Left colon (tissue), 2 donors: ENCODE results near the gene MPC1. TPM values are rescaled to one million over a fixed set of nuclear protein-coding genes. Genes with fewer than 3 reads are reported as not detected.
A peak's percentile ranks its signal among the peaks of the same experiment; 100 is the strongest.
"Not testable (repeated sequence)": the region's sequence is repeated elsewhere in the genome, so short reads cannot be mapped to it uniquely, and the experiment has no call there.

Experiments used
- ATAC-seq: fragments of 200-7000 bp; cut with Tn5 transposase; one replicate; pipeline ENCODE4 v1.9.1; 2020; ENCODE audit warnings: mild to moderate bottlenecking, moderate library complexity
- DNase-seq, 2 donors: peaks; one replicate each; pipeline ENCODE4 v3.0.0-alpha.2; 2020
- intact Hi-C, 2 donors: fragments of 100-400 bp; cut with DNase I in 1 of 2; cut with micrococcal nuclease in 1 of 2; formaldehyde crosslinking; loops; one replicate each; pipeline versions ENCODE4 v1.11.2 to v1.14.0; 2022; cut with DNase I, micrococcal nuclease
- total RNA-seq, 2 donors: library from RNA; stranded (reverse); fragmentation: NEBNext Ultra II Directional; extraction: Animal tissue kit (Norgen Biotek cat#: 25700); gene quantifications; one replicate each; pipeline ENCODE4 v1.2.1, GENCODE V29; 2021
- donor health status: DM: no; HTN: no; CAD: no.
- donor health status: DM: yes; HTN: yes; CAD: no.

Gene MPC1
- total RNA-seq, 2 donors from 2014 or later = 124 to 152 TPM

DNA sequence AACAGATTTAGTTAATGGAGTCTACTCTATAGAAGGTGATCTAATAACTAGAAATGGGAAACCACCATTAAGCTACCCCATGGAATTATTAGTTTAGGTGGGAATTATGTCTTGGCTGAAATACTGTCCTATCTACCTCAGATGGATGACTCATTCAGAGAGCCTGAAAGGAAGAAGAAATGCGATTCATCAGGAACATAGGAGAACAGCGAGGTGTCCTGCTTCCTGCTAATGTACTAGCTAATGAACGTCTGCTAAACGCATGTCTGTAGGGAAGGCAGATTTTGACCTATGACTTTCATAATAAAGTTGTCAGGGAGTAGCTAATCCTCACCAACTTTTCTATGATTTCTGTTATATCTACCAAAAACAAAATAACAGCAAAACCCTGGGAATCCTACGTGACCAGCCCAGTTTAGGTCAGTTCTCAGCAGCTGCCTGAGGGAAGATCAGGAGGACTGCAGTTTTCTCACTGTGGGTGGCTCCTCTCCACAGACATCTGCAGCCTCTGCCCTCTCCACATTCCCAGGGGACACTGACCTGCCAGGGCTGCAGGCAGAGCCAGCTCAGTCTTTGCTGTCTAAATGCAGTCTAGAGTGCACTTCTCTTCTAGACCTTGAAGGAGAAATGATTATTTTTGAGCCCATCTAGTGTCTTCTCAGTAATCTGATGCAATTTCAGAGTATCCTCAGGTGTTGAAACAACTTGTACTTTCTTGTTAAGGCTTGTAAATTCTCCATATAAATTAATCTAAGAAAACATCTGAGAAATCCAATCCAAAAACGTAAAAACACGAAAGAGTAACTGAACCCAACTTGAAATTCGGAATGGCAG, 22.3 kb downstream of the MPC1 start:
- no peak for ATAC-seq
- no peak for DNase-seq
- intact Hi-C loops = no loop called here

DNA sequence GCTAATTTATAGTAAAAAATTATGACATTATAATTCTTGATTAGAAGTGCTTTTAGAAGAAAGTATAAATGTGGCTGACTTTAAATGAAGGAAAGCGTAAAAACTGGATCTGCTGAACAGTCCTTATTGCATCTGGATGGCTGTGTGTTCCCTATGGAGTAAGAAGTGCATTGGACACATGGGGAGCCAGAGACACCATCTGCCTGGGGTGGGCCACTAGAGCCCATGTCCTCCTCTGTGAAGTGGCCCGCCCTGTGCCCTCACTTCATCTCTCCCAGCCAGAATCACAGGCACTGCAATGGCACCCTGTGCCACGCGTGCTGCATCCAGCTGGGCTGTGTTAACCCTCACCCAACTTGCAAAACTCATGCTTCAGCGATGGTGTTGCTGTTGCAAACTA, 27.2 kb downstream of the MPC1 start:
- intact Hi-C loops = no loop called here

DNA sequence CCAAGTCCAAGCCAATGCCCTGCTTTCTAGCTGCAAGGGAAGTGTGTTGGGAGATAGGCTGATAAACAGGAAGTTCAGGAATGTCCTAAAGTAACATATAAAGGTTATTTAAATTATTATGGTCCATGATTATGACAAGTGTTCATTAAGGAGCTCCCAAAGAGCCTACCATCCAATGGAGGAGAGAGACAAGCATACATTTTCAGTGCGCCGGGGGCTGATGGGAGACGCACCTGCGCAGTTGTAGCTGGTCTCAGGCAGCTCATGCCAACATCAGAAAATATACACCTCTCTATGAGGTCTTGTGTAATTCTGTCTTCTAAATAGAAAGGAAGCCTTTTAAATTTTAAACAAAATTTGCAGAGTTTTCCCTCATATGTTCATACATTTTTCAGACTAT, 27.8 kb downstream of the MPC1 start:
- DNase-seq (no peak), ATAC-seq (no peak)
- intact Hi-C loops = no loop called here

More for the DNA sequence above, 27.2 kb downstream of the MPC1 start:
- DNase-seq = no peak
- ATAC-seq = no peak

DNA sequence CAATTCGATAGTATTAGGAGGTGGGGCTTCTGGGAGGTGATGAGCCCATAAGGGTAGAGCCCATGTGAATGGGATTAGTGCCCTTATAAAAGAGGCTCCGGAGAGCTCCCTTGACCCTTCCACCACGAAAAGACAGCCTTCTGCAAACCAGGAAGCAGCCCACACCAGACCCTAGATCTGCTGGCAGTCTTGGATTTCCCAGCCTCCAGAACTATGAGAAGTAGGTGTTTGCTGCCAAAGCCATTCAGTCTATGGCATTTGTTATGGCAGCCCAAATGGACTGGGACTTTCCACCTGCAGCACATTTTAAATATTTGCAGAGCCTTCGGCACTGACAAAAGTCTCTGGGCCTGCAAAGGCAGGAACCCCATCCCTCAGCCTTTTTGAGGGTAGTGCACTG, 28.6 kb downstream of the MPC1 start:
- ATAC-seq (no peak), DNase-seq (no peak)
- intact Hi-C loops = no loop called here

DNA sequence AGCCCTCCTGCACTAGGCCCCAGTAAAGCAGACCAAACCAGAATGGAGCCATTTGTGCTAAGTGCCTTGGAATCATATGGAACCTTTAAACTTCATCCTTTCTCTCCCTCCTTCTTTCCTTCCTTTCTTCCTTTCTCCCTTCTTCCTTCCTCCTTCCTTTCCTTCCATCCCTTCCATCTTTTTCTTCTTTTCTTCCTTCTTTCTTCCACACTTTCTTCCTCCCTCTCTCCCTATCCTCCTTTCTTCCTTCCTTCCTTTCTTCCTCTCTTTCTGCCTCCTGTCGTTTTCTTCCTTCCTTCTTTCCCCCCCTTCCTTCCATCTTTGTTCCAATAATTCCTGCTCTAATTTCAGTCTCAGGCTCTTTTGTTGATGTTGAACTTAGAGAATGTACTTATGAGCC, 29.2 kb downstream of the MPC1 start:
- no peak for DNase-seq
- intact Hi-C loops = no loop called here
- ATAC-seq = no peak

DNA sequence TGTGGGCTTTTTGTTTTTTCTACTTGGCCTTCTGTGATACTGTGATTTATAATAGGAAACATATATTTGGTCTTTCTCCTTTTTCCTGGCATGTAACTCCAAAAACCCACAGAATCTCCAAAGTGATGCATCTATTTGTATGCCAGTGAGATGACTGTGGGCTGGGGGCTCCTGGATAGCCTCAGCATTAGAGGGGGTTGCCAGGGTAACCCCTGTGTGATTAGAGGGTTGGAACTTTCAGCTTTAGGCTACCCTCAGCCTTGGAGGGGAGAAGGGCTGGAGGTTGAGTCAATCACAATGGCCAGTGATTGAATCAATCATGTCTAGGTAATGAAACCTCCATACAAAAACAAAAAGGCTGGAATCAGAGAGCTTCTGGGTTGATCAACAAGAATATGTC, 29.8 kb downstream of the MPC1 start:
- no peak for ATAC-seq
- no peak for DNase-seq
- intact Hi-C loops = no loop called here

DNA sequence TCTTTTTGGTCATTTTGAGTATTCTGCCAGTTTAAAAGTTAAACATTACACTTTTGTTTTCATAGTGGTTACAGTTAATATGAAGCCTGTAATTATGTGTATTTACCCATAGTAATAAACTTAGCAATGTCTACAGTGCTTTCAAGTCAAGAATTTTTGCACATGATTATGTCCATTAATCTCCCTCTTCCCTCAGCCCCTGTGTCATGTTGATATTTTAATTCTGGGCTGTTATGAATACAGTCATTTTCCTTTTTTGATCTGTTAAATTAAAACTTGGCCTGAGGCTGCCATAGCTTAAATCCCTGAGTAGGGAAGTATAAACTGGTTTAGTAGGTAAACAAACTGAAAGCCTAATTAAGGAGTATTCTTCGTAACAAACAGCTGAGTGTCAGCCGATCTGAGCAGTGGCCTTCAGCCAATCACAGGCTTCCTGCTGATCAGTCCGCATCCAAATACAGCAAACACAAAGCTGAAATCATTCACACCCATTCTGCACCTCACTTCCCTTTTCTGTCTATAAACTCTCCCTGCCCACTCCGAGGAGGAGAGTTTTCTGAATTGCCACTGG, 30.9 kb downstream of the MPC1 start:
- intact Hi-C loops = no loop called here
- peak; percentile 99 for ATAC-seq
- peak; percentile 39 to 75 for DNase-seq

DNA sequence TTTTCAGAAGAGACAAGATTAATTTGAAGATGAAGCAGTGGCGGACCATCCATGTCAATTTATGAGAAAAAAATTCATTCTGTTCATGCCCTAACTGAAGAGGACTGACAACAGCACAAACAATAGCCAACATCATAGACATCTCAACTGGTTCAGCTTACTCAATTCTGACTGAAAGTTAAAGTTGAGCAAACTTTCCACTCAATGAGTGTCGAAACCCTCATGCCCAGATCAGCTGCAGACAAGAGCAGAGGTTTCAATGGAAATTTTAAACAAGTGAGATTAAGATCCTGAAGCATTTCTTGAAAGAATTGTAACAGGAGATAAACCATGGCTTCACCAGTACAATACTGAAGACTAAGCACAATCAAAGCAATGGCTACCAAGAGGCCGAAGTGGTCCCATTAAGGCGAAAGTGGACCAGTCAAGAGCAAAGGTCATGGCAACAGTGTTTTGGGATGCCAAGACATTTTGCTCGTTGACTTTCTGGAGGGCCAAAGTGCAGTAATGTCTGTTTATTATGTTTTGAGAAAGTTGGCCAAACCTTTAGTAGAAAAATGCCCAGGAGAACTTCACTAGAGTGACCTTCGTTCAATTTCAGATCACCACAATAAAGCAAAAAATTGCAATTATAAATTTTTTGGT, 34.3 kb downstream of the MPC1 start:
- intact Hi-C loops = no loop called here
- ATAC-seq (no peak), DNase-seq (no peak)

DNA sequence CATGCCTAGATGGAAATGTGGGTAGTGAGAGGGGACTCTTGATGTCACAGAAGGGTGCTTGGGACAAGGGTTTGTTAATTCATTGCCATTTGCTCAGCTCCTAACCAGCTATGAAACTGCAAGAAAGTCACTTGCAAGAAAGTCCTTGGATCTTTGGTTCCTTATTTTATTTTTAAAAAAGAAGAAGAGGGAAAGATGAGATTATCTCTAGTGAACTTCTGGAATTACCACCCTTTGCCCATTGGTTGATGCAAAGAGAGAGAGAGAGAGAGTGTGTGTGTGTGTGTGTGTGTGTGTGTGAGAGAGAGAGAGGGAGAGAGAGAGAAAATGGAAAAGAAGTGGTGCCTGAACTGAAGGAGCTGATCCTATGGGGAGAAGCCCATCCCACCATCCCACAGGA, 35.8 kb downstream of the MPC1 start:
- no peak for DNase-seq
- intact Hi-C loops = no loop called here
- ATAC-seq = no peak

DNA sequence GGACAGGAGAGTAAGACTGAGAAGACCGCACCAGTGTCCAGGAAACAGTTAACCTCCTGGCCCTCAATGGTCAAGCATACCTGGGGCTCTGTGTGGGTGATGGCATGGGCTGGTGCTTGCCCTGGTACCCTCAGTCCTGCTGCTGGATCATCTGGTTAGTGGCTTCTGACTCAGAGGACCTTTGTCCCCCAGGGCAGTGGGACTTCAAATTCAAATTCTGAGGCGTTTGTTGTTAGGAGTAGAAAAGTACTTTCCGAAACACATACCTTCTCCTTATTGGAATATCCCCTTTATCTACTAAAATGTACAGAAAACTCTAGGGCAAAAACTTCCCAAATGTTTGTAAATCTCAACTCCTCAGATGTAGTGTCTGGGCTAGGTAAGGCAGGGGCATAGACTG, 36.3 kb downstream of the MPC1 start:
- DNase-seq (no peak), ATAC-seq (no peak)
- intact Hi-C loops = no loop called here

DNA sequence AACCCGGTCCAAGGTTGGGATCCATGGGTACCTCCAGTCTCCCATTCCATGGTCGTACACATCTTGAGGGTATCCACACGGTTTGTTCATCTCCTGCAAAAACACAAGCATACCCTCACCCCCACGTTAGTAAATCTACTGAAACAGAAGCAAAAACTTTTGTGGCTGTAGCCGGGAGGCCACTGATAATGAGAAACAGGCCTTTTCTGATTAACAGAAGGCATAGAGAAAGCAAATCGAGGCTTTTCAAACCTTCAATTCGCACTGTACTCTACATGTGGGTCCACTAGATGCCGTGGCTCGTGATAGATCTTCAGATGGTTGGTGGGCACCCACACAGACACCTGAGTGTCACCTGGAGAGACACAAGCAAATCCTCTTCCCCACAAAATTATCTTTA, 37.1 kb downstream of the MPC1 start:
- DNase-seq, intact Hi-C loops, ATAC-seq: not testable (repeated sequence)

DNA sequence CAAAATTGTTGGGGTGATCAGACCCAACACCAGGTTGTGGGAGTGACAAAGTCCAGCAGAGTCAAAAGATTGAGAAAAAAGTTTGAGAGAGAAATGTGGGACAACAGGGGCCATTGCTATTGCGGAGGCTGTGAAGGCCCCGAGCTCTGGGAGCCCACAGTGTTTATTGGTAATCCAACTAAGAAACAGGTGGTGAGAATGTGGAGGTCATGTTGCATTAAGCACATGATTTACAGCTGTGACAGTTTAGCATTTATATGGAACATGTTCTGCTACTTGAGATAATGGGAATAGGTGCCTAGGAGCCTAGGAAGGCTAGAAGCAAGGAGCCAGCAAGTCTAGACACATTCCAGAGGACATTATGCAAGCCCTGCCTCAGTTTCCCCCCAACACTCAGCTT, 37.8 kb downstream of the MPC1 start:
- ATAC-seq, DNase-seq: not testable (repeated sequence)
- intact Hi-C loops = loop anchor here in 1 of 2 donors (5.0 kb wide), 1 partner anchor 42 kb away; no protein-coding TSS in a partner anchor

DNA sequence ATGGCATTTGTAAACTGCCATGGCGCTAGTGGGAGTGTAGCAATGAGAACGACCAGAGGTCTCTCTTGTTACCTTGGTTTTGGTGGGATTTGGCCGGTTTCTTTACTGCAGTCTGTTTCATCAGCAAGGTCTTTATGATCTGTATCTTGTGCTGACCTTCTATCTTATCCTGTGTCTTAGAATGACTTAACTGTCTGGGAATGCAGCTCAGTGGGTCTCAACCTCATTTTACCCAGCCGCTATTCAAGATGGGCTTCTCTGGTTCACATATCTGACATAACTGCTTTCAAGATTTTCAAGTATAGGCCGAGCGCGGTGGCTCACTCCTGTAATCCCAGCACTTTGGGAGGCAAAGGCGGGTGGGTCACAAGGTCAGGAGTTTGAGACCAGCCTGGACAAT, 38.5 kb downstream of the MPC1 start:
- no peak for ATAC-seq
- DNase-seq = no peak
- intact Hi-C loops = loop anchor here in 1 of 2 donors (5.0 kb wide), 1 partner anchor 43 kb away; no protein-coding TSS in a partner anchor

DNA sequence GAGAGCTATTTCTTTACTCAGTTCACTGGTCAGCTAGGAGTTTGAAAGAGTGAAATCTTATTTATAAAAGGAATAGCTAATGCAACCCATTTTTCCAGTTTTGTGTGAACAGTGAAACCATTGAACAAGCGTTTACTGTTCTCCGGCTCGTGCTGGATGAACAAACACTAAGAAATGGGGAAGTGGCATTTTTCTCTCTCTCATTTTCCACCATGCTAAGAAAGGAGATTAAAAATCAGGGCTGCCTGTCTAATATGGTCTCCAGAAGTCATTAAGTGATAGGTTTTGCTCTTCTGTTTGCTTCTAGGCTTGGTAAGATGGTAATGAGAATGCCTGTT, 39.6 kb downstream of the MPC1 start:
- intact Hi-C loops = loop anchor here in 1 of 2 donors (5.0 kb wide), 1 partner anchor 44 kb away; no protein-coding TSS in a partner anchor
- ATAC-seq (peak; percentile 6), DNase-seq (no peak)

DNA sequence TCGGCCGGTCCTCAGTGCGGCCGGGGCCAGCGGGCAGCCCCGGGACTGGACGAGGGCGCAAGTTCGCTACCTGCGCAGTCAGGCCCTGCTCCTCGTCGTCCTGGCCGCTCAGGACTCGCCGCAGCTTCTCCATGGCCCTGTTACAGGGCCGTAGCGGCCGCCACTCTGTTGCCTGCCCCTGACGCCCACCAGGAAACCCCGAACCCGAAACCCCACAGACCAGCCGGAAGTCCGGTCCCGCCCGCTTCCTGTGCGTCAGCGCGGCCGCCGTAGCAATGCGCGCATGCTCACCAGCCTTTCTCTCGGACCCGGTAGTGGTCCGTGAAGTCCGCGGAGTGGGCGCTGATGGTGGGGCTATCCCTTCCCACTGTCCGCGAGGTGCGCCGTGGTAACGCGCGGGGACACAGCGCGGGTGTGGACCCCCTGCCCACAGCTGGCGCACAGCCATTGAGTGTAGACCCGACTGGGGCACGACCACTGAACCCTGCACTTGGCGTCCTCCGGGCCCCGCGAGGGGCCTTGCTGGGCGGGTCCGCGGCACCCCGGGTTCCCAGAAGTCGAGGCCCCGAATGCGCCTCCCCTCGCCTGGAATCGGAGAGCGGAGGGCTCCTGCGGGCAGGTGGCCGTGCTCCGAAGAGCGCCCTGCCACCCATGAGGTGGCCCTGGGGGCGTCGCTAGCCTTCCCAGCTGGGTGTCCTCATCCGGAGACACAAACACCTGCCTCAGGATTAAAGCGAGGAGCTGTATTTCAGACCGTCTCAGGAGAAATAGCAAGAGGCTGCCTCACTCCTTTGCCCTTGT, 40.2 kb downstream of the MPC1 start, which contains the start of gene SFT2D1:
Gene SFT2D1 (minus strand): TSS at position 197 of the 801 bp plus-strand sequence. CDS start 64 bp downstream, at position 133.
- ATAC-seq (peak; percentile 97), DNase-seq (peak; percentile 87 to 92)
- intact Hi-C loops = loop anchor here in 1 of 2 donors (5.0 kb wide), 1 partner anchor 45 kb away; no protein-coding TSS in a partner anchor

DNA sequence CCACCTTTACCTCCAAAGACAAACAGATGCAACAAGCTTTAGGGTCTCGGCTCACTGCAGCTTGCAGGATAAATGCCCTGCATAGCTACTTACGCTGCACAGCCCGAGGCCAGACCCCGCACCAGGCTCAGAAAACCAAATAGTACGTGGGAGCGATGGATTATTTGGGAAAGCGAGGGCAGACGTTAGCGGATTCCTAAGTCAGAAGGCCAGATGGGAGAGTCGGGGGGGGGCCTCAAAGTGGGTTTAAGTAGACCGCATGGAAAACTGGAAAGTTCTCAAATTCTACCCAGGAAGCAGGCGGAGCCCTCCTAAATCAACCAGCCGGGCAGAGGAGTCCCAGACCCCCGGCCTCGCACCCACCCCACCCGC, 40.8 kb downstream of the MPC1 start:
- DNase-seq (peak in 1 of 2 donors; percentile 43), ATAC-seq (peak; percentile 20)
- intact Hi-C loops = loop anchor here in 1 of 2 donors (5.0 kb wide), 1 partner anchor 45 kb away; no protein-coding TSS in a partner anchor

DNA sequence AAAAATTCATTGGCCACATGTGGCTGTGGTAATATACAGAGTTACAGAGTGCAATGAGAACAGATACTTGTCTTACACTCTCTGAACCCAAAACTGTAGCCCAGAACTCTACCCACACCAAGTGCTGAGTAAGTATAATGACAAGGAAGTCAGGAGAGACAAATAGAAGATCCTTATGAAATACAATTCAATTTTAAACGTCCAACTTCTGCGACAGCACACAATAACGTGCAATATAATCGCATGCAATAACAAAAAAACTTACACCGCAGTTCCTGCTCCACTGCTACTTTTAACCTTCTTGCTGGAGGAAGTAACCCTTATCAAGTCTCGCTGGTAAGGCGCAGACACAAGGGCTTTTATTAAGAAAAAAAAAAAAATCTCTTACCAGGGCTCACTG, 41.3 kb downstream of the MPC1 start:
- DNase-seq (no peak), ATAC-seq (peak; percentile 44)
- intact Hi-C loops = loop anchor here in 1 of 2 donors (5.0 kb wide), 1 partner anchor 46 kb away; no protein-coding TSS in a partner anchor

DNA sequence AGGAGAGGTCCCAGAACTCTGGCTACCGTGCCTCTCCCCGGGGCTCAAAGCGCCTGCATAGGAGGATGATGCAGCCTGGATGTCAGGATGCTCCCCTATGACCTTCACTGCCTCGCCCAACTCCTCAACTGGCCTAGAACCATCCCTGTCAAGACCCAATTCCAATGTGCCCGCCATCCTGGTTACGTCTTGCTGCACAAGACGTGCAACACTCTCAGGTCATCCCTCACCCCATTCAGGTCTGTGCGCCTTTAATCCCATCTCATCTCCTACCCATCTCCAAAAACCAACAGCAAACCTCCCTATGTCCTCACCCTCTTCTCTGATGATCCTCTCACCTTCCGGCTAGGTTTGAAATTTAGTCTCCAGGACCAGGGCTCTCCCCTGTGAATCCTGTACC, 43.9 kb downstream of the MPC1 start:
- intact Hi-C loops = no loop called here
- ATAC-seq = no peak
- DNase-seq = no peak

DNA sequence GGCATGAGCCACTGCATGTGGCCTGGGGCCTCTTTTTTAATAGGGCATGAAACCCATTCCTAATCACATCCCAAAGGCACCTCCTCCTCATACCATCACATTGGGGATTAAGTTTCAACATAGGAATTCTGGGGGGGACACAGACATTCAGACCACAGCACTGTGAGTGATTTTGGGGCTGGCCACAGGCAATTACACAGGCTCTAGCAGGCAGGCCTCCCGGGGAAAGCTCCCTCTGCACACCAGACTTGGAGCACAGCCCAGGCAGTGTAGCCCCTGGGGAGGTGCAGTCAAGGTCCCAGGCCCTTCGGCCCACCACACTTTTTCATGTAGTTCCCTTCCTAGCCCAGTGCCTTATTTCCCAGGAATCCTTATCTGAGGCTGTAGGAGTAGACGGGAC, 45.9 kb downstream of the MPC1 start:
- ATAC-seq = no peak
- intact Hi-C loops = no loop called here
- DNase-seq = no peak
